ENCODE data around the gene MEIS2.

MEIS2 gene

GRCh38 chr15:36951731-36952247 is 148.6 kb downstream of the MEIS2 start:
- no peak for DNase-seq

- no peak for DNase-seq
Observed at GRCh38 chr15:36950371-36950770, 150.0 kb downstream of the MEIS2 start.

GRCh38 chr15:36948982-36949381 is 151.4 kb downstream of the MEIS2 start:
- no peak for DNase-seq

GRCh38 chr15:36947035-36947719 is 153.2 kb downstream of the MEIS2 start:
- DNase-seq = no peak

- DNase-seq = no peak
Observed at GRCh38 chr15:36944442-36944841, 155.9 kb downstream of the MEIS2 start.

GRCh38 chr15:36943508-36944361 is 156.6 kb downstream of the MEIS2 start:
- no peak for DNase-seq

- DNase-seq = no peak
Observed at GRCh38 chr15:36942248-36942827, 158.0 kb downstream of the MEIS2 start.

- no peak for DNase-seq
Observed at GRCh38 chr15:36941798-36942197, 158.6 kb downstream of the MEIS2 start.

- DNase-seq = no peak
Observed at GRCh38 chr15:36940636-36941260, 159.6 kb downstream of the MEIS2 start.

GRCh38 chr15:36940219-36940618 is 160.1 kb downstream of the MEIS2 start:
- DNase-seq = no peak

GRCh38 chr15:36938764-36939163 is 161.6 kb downstream of the MEIS2 start:
- DNase-seq = no peak

GRCh38 chr15:36938131-36938530 is 162.2 kb downstream of the MEIS2 start:
- DNase-seq = no peak

- no peak for DNase-seq
Observed at GRCh38 chr15:36936613-36937012, 163.7 kb downstream of the MEIS2 start.

GRCh38 chr15:36933255-36933990 is 166.9 kb downstream of the MEIS2 start:
- no peak for DNase-seq

- no peak for DNase-seq
Observed at GRCh38 chr15:36932070-36932469, 168.3 kb downstream of the MEIS2 start.

GRCh38 chr15:36931434-36931833 is 168.9 kb downstream of the MEIS2 start:
- no peak for DNase-seq

GRCh38 chr15:36926427-36926825 is 173.9 kb downstream of the MEIS2 start:
- DNase-seq = no peak

- DNase-seq = no peak
Observed at GRCh38 chr15:36925653-36926426, 174.5 kb downstream of the MEIS2 start.

GRCh38 chr15:36925049-36925448 is 175.3 kb downstream of the MEIS2 start:
- DNase-seq = no peak

- no peak for DNase-seq
Observed at GRCh38 chr15:36924034-36924433, 176.3 kb downstream of the MEIS2 start.

GRCh38 chr15:36921484-36922091 is 178.8 kb downstream of the MEIS2 start:
- no peak for DNase-seq
